H1 (cell line): Measurements from ENCODE around the gene CENPP. TPM values are rescaled to one million over a fixed set of nuclear protein-coding genes. Genes with fewer than 3 reads are reported as not detected.
A peak's percentile ranks its signal among the peaks of the same experiment; 100 is the strongest.

Experiments
- CTCF ChIA-PET: fragments of 300-600 bp; sonication (Branson Sonifier 250); formaldehyde crosslinking; loops from one replicate; lab custom pipeline; 2021; ENCODE audit not compliant: partially characterized antibody; lab: Charles Lee
- POLR2A ChIA-PET: fragments of 300-600 bp; sonication (Branson Sonifier 250); formaldehyde crosslinking; loops from one replicate; lab custom pipeline; 2021; ENCODE audit warnings: inconsistent platforms; ENCODE audit not compliant: partially characterized antibody; lab: Charles Lee
- DNase-seq, 2 experiments: peaks; one replicate each; pipeline versions ENCODE4 v3.0.0 to v3.0.0-alpha.2; 2010 to 2022; ENCODE audit warnings: low spot score in 2 of 2, low read depth in 1 of 2, mixed read lengths in 1 of 2
- FAIRE-seq: peaks from 2 replicates; lab custom pipeline; 2011; peaks lifted over from hg19 to GRCh38; lab: Jason Lieb, UNC
- H2AFZ ChIP-seq: 2 replicates; pipeline ENCODE4 v1.8.1; 2012; ENCODE audit warnings: low read length, inconsistent platforms
- H2AK5ac ChIP-seq: 2 replicates; pipeline ENCODE4 v1.6.1; 2013; ENCODE audit warnings: low read depth, low read length
- H2BK120ac ChIP-seq: replicated peaks from 2 replicates; pipeline ENCODE3; 2013; ENCODE audit warnings: low read depth, low read length, inconsistent platforms
- H2BK12ac ChIP-seq: 2 replicates; pipeline ENCODE4 v1.6.1; 2013; ENCODE audit warnings: low read depth, low read length
- H2BK15ac ChIP-seq: 2 replicates; pipeline ENCODE4 v1.6.1; 2013; ENCODE audit warnings: low read length
- H2BK20ac ChIP-seq: 2 replicates; pipeline ENCODE4 v1.6.1; 2013; ENCODE audit warnings: low read length
- H2BK5ac ChIP-seq: 2 replicates; pipeline ENCODE4 v1.6.1; 2013; ENCODE audit warnings: low read depth, low read length
- H3K14ac ChIP-seq: 2 replicates; pipeline ENCODE4 v1.6.1; 2013; ENCODE audit warnings: inconsistent platforms; ENCODE audit not compliant: insufficient read length
- H3K18ac ChIP-seq: 2 replicates; pipeline ENCODE4 v1.6.1; 2013; ENCODE audit warnings: low read length; ENCODE audit errors: extremely low read depth
- H3K23ac ChIP-seq: 2 replicates; pipeline ENCODE4 v1.6.1; 2013; ENCODE audit warnings: inconsistent platforms; ENCODE audit not compliant: insufficient read length
- H3K23me2 ChIP-seq: 2 replicates; pipeline ENCODE4 v1.6.1; 2013; ENCODE audit warnings: low read depth, low read length
- H3K27ac ChIP-seq: 2 replicates; pipeline ENCODE4 v1.6.1; 2011; ENCODE audit warnings: low read depth, low read length, inconsistent platforms
- H3K27me3 ChIP-seq, 4 experiments: replicated peaks in 1 of 4; 1 replicate in 1 of 4; 2 replicates in 3 of 4; pipeline versions ENCODE4 v1.6.1 to v1.8.1; 2011 to 2013; ENCODE audit warnings: low read length in 3 of 4, mild to moderate bottlenecking in 3 of 4, inconsistent platforms in 2 of 4, mixed read lengths in 2 of 4, moderate library complexity in 1 of 4; ENCODE audit not compliant: control insufficient read depth in 3 of 4, insufficient read depth in 3 of 4; ENCODE audit errors: extremely low read depth in 1 of 4
- H3K36me3 ChIP-seq, 4 experiments: 2 replicates each; pipeline versions ENCODE4 v1.6.1 to v1.8.1; 2011 to 2013; ENCODE audit warnings: mild to moderate bottlenecking in 4 of 4, low read length in 3 of 4, moderate library complexity in 2 of 4, control low read depth in 1 of 4, inconsistent platforms in 1 of 4; ENCODE audit not compliant: insufficient read depth in 4 of 4, control insufficient read depth in 2 of 4
- H3K4ac ChIP-seq: replicated peaks from 2 replicates; pipeline ENCODE3; 2013; ENCODE audit warnings: low read length, low read depth, mixed read lengths, inconsistent platforms; ENCODE audit not compliant: insufficient read length
- H3K4me1 ChIP-seq, 4 experiments: replicated peaks in 1 of 4; 1 replicate in 1 of 4; 2 replicates in 3 of 4; pipeline versions ENCODE4 v1.6.1 to v1.8.1; 2011 to 2013; ENCODE audit warnings: low read length in 3 of 4, inconsistent platforms in 2 of 4, mixed read lengths in 1 of 4; ENCODE audit not compliant: insufficient read depth in 4 of 4, control insufficient read depth in 3 of 4
- H3K4me2 ChIP-seq, 2 experiments: 2 replicates each; pipeline versions ENCODE4 v1.6.1 to v1.8.1; 2011 to 2013; ENCODE audit warnings: low read depth in 2 of 2, low read length in 2 of 2, control low read depth in 1 of 2, inconsistent platforms in 1 of 2, mild to moderate bottlenecking in 1 of 2; ENCODE audit not compliant: insufficient read depth in 1 of 2
- H3K4me3 ChIP-seq, 4 experiments: fragments of 200-600, 300-600 bp in 1 of 4; sonication (generic), shearing (Covaris generic), sonication (Bioruptor Twin) in 1 of 4; 2 replicates each; pipeline versions ENCODE4 v1.5.1 to v1.8.1; 2011 to 2016; ENCODE audit warnings: low read length in 4 of 4, low read depth in 3 of 4, control low read depth in 2 of 4, inconsistent platforms in 2 of 4, mild to moderate bottlenecking in 2 of 4, mixed read lengths in 1 of 4, moderate library complexity in 1 of 4; ENCODE audit not compliant: insufficient read depth in 2 of 4; ENCODE audit errors: extremely low read depth in 1 of 4
- H3K56ac ChIP-seq: replicated peaks from 2 replicates; pipeline ENCODE3; 2013; ENCODE audit warnings: low read depth, mild to moderate bottlenecking, mixed read lengths, low read length, inconsistent platforms; ENCODE audit not compliant: insufficient read length
- H3K79me1 ChIP-seq: 2 replicates; pipeline ENCODE4 v1.6.1; 2013; ENCODE audit warnings: low read depth, low read length, control low read depth
- H3K79me2 ChIP-seq, 2 experiments: 2 replicates each; pipeline versions ENCODE4 v1.6.1 to v1.8.1; 2012 to 2013; ENCODE audit warnings: low read length in 2 of 2, mild to moderate bottlenecking in 2 of 2, inconsistent platforms in 1 of 2; ENCODE audit not compliant: insufficient read depth in 2 of 2, control insufficient read depth in 1 of 2
- H3K9ac ChIP-seq, 4 experiments: replicated peaks in 1 of 4; 1 replicate in 1 of 4; 2 replicates in 3 of 4; pipeline versions ENCODE4 v1.6.1 to v1.8.1; 2011 to 2013; ENCODE audit warnings: low read depth in 3 of 4, low read length in 3 of 4, control low read depth in 2 of 4, mild to moderate bottlenecking in 2 of 4, moderate library complexity in 2 of 4, inconsistent platforms in 1 of 4; ENCODE audit errors: extremely low read depth in 1 of 4
- H3K9me3 ChIP-seq, 2 experiments: 2 replicates each; pipeline versions ENCODE4 v1.6.1 to v1.8.1; 2012 to 2013; ENCODE audit warnings: mild to moderate bottlenecking in 2 of 2, moderate library complexity in 2 of 2, control low read depth in 1 of 2, inconsistent platforms in 1 of 2, low read depth in 1 of 2, low read length in 1 of 2, mixed read lengths in 1 of 2; ENCODE audit not compliant: insufficient read depth in 2 of 2
- H4K20me1 ChIP-seq, 2 experiments: replicated peaks in 1 of 2; 2 replicates each; pipeline versions ENCODE3 to v1.8.1; 2011 to 2013; ENCODE audit warnings: inconsistent platforms in 2 of 2, low read length in 2 of 2, mild to moderate bottlenecking in 1 of 2; ENCODE audit not compliant: insufficient read depth in 2 of 2, control insufficient read depth in 1 of 2
- H4K5ac ChIP-seq: 2 replicates; pipeline ENCODE4 v1.6.1; 2013; ENCODE audit warnings: low read length, low read depth, mixed read lengths, inconsistent platforms; ENCODE audit not compliant: insufficient read length
- H4K8ac ChIP-seq: 2 replicates; pipeline ENCODE4 v1.8.0; 2013; ENCODE audit warnings: mild to moderate bottlenecking, moderate library complexity, low read length, inconsistent platforms; ENCODE audit not compliant: insufficient read depth; ENCODE audit errors: extremely low read depth
- H4K91ac ChIP-seq: replicated peaks from 2 replicates; pipeline ENCODE3; 2013; ENCODE audit warnings: low read length, mixed read lengths, inconsistent platforms; ENCODE audit not compliant: insufficient read length
- BACH1 ChIP-seq: IDR thresholded peaks from 2 replicates; pipeline ENCODE4 v1.6.1; 2012; ENCODE audit warnings: low read length, improper control_type of control experiment
- BRCA1 ChIP-seq: IDR thresholded peaks from 2 replicates; pipeline ENCODE4 v1.6.1; 2012; ENCODE audit warnings: low read depth, low read length, improper control_type of control experiment
- CBX8 ChIP-seq: fragments of 300-800, 300-1000 bp; sonication (generic); IDR thresholded peaks from 2 replicates; pipeline ENCODE4 v1.7.1; 2016; ENCODE audit warnings: low read depth, low read length, borderline replicate concordance
- CHD2 ChIP-seq: IDR thresholded peaks from 2 replicates; pipeline ENCODE4 v1.6.1; 2012; ENCODE audit warnings: low read length, improper control_type of control experiment
- NRF1 ChIP-seq: IDR thresholded peaks from 2 replicates; pipeline ENCODE4 v1.6.1; 2011; ENCODE audit warnings: mild to moderate bottlenecking, low read depth, low read length, improper control_type of control experiment
- RAD21 ChIP-seq, 2 experiments: IDR thresholded peaks in 1 of 2; conservative IDR thresholded peaks in 1 of 2; 2 replicates each; pipeline ENCODE4 v1.6.1; 2011; ENCODE audit warnings: low read depth in 2 of 2, low read length in 2 of 2, improper control_type of control experiment in 1 of 2, inconsistent platforms in 1 of 2, mild to moderate bottlenecking in 1 of 2, moderate library complexity in 1 of 2
- SIN3A ChIP-seq, 2 experiments: IDR thresholded peaks in 1 of 2; conservative IDR thresholded peaks in 1 of 2; 2 replicates each; pipeline ENCODE4 v1.6.1; 2011 to 2012; ENCODE audit warnings: low read length in 2 of 2, improper control_type of control experiment in 1 of 2, low read depth in 1 of 2, mild to moderate bottlenecking in 1 of 2
- SUZ12 ChIP-seq: fragments of 200-600 bp; sonication (generic); IDR thresholded peaks from 2 replicates; pipeline ENCODE4 v1.6.1; 2012; ENCODE audit warnings: mild to moderate bottlenecking, inconsistent platforms, low read length, moderate library complexity, mixed read lengths
- TAF1 ChIP-seq: IDR thresholded peaks from 2 replicates; pipeline ENCODE4 v1.6.1; 2011; ENCODE audit warnings: mild to moderate bottlenecking, low read depth, low read length
- TBP ChIP-seq: IDR thresholded peaks from 2 replicates; pipeline ENCODE4 v1.6.1; 2011; ENCODE audit warnings: low read depth, low read length, improper control_type of control experiment
- ZNF274 ChIP-seq: IDR thresholded peaks from 2 replicates; pipeline ENCODE4 v1.7.0; 2012; ENCODE audit warnings: low read length, borderline replicate concordance; ENCODE audit errors: extremely low read depth
- WGBS, 2 experiments: shearing (Covaris generic) in 1 of 2; methylation state at CpG; one replicate each; pipeline versions ENCODE4 v1.1.6 to v1.1.7; 2013 to 2015; ENCODE audit warnings: low lambda C conversion rate in 2 of 2, mixed read lengths in 2 of 2, inconsistent platforms in 1 of 2, low coverage in 1 of 2, missing lambda C conversion rate in 1 of 2; ENCODE audit not compliant: insufficient replicate concordance in 2 of 2, insufficient coverage in 1 of 2, insufficient read length in 1 of 2; ENCODE audit errors: extremely low coverage in 1 of 2, missing lambda C conversion rate in 1 of 2; 5-methylcytosine and 5-hydroxymethylcytosine counted together
- polyA plus RNA-seq, 7 experiments: library from polyadenylated mRNA; depleted of rRNA in 3 of 7; stranded (reverse) in 5 of 7; unstranded in 2 of 7; fragments of >200 nt in 5 of 7; fragments of 200-250 nt in 2 of 7; gene quantifications; 1 replicate in 5 of 7; 2 replicates in 1 of 7; 4 replicates in 1 of 7; pipeline versions ENCODE4 v1.2.1 to v1.2.3, GENCODE V29; 2011 to 2013; ENCODE audit warnings: missing spikeins in 2 of 7, mixed read lengths in 2 of 7
- total RNA-seq: library from RNA; stranded (reverse); fragmentation: NEBNext Ultra II Directional; extraction: Animal tissue kit (Norgen Biotek cat#: 25700); gene quantifications from 2 replicates; pipeline ENCODE4 v1.2.1, GENCODE V29; 2021
- TF ChIP-seq, protein P1 (sequence below): IDR thresholded peaks from 2 replicates; pipeline ENCODE4 v1.6.1; 2011; ENCODE audit warnings: low read length, improper control_type of control experiment

CENPP gene
- total and polyA plus RNA-seq, 2 of the 8 experiments (the other 6 are each of a cell fraction or from before 2014, with no cell fraction given): 2.7 to 10.8 TPM

DNA sequence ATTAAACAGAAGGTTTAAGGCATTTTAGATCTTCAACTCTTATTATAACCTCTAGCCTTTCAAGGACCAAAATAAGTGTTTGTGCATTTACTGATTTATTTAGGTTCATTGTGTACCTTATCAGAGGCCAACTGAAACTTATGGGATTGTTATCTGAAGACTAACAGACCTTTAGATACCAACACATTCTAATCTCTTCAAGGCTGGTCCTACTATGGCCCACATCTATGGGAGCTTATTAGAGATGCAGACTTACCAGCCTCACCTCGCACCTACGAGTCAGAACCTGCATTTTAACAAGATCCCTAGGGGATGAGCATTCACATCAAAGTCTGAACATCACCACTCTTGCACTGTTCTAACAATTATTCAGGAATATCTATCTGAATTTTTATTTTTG lies 34.2 kb upstream of the CENPP start:
- H2BK15ac ChIP-seq: no peak overlapping the region
- H3K9me3 ChIP-seq: no peaks in the 10 kb centered on the region
- H3K9ac ChIP-seq: no peak overlapping the region
- no peak overlapping the region for H2BK12ac ChIP-seq
- DNase-seq (no peak), FAIRE-seq (no peak)
- H4K20me1 ChIP-seq: peaks cover 0 to 2% of the 10 kb centered on the region in 2 experiments
- H3K79me2 ChIP-seq: peaks cover 21 to 68% of the 10 kb centered on the region in 2 experiments
- peak overlapping the region in 2 of 4 experiments; percentile 25 to 91; a peak in 3 of 8 replicates for H3K4me3 ChIP-seq
- no peak overlapping the region for H3K56ac ChIP-seq
- no peak overlapping the region for H2BK5ac ChIP-seq
- ChIA-PET POLR2A (interaction anchor here (0.6 to 6.3 kb wide), 19 partner anchors 8 to 156 kb away, joined by 3 to 87 read pairs (median 5); partner anchors contain the start of genes CENPP and NOL8), CTCF (interaction anchor here (0.6 to 0.8 kb wide), 2 partner anchors 15 to 152 kb away, joined by 3 read pairs; no protein-coding TSS in a partner anchor)
- H2BK120ac ChIP-seq: no peak overlapping the region
- H4K91ac ChIP-seq: no peak overlapping the region
- H2AFZ ChIP-seq: no peak overlapping the region
- H3K14ac ChIP-seq: no peak overlapping the region
- H3K27ac ChIP-seq: no peak overlapping the region
- no peak overlapping the region for H4K5ac ChIP-seq
- no peak overlapping the region for H4K8ac ChIP-seq
- WGBS, 2 experiments: 91% methylated on average over 2 of the region's 2 CpGs; no CpG with 5 or more reads in 1 of the 2 experiments
- H3K36me3 ChIP-seq: peaks cover 2 to 42% (median 15%) of the 10 kb centered on the region in 4 experiments; a peak in 6 of 8 replicates
- H3K4me2 ChIP-seq: peak overlapping the region; percentile 95 to 97; a peak in 2 of 4 replicates
- peaks cover 6% of the 10 kb centered on the region for H3K79me1 ChIP-seq
- peaks cover 0 to 3% (median 2%) of the 10 kb centered on the region in 4 experiments; a peak in 3 of 7 replicates for H3K4me1 ChIP-seq
- no peaks in the 10 kb centered on the region for H3K27me3 ChIP-seq
- H3K4ac ChIP-seq: no peak overlapping the region
- H3K18ac ChIP-seq: no peak overlapping the region
- H3K23me2 ChIP-seq: peaks cover 5% of the 10 kb centered on the region
- no peak overlapping the region for H3K23ac ChIP-seq
- H2AK5ac ChIP-seq: no peak overlapping the region
- H2BK20ac ChIP-seq: no peak overlapping the region
- TF ChIP-seq SIN3A (conservative IDR thresholded peaks at IDR 0.05 in 1 of 2, IDR thresholded peaks at IDR 0.05 in 1 of 2; ENCODE audit: low read depth in 1 of 2, low read length in 2 of 2) (no peak), TBP (no peak), ZNF274 (no peak), BRCA1 (no peak), CHD2 (no peak), NRF1 (no peak), CBX8 (no peak), BACH1 (no peak), SUZ12 (no peak), RAD21 (IDR thresholded peaks at IDR 0.05 in 1 of 2, conservative IDR thresholded peaks at IDR 0.05 in 1 of 2; ENCODE audit: low read depth in 2 of 2, low read length in 2 of 2) (no peak), TAF1 (no peak)
- TF ChIP-seq, protein P1, sequence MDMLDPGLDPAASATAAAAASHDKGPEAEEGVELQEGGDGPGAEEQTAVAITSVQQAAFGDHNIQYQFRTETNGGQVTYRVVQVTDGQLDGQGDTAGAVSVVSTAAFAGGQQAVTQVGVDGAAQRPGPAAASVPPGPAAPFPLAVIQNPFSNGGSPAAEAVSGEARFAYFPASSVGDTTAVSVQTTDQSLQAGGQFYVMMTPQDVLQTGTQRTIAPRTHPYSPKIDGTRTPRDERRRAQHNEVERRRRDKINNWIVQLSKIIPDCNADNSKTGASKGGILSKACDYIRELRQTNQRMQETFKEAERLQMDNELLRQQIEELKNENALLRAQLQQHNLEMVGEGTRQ: no peak
